Natural killer cell (primary cell): ENCODE results near the gene NPR2. TPM values are rescaled to one million over a fixed set of nuclear protein-coding genes. Genes with fewer than 3 reads are reported as not detected.

ENCODE experiments used
- ATAC-seq, 3 donors: fragments of 150-1000 bp in 2 of 3; fragments of 200-7000 bp in 1 of 3; cut with Tn5 transposase; 1 replicate in 1 of 3; 2 replicates in 2 of 3; pipeline ENCODE4 v1.10.0; 2021; ENCODE audit warnings: mild to moderate bottlenecking in 2 of 3, moderate library complexity in 2 of 3
- DNase-seq, 2 donors: peaks; one replicate each; pipeline versions ENCODE4 v3.0.0 to v3.0.0-alpha.2; 2013 to 2021; ENCODE audit warnings: mixed read lengths in 1 of 2
- H3K27ac ChIP-seq: one replicate; pipeline ENCODE4 v1.5.1; 2013; ENCODE audit warnings: mild to moderate bottlenecking, low read length
- H3K27me3 ChIP-seq: one replicate; pipeline ENCODE4 v1.6.1; 2013; ENCODE audit warnings: low read length; ENCODE audit not compliant: control insufficient read depth, insufficient read depth
- H3K36me3 ChIP-seq: one replicate; pipeline ENCODE4 v1.6.1; 2013; ENCODE audit warnings: low read length; ENCODE audit not compliant: control insufficient read depth, insufficient read depth
- H3K4me1 ChIP-seq: one replicate; pipeline ENCODE4 v1.6.1; 2013; ENCODE audit warnings: low read length; ENCODE audit not compliant: control insufficient read depth, insufficient read depth
- H3K4me3 ChIP-seq: one replicate; pipeline ENCODE4 v1.5.1; 2013; ENCODE audit warnings: low read length
- H3K9me3 ChIP-seq: one replicate; pipeline ENCODE4 v1.6.1; 2013; ENCODE audit warnings: low read length; ENCODE audit not compliant: control insufficient read depth, insufficient read depth
- H3K27ac Mint-ChIP-seq, 2 donors: one replicate each; pipeline ENCODE4 v1.8.0; 2022; ENCODE audit warnings: mild to moderate bottlenecking in 2 of 2, mixed read lengths in 2 of 2, moderate library complexity in 1 of 2
- H3K27me3 Mint-ChIP-seq, 2 donors: one replicate each; pipeline ENCODE4 v1.8.0; 2022; ENCODE audit warnings: low read depth in 2 of 2, mixed read lengths in 2 of 2
- H3K36me3 Mint-ChIP-seq: one replicate; pipeline ENCODE4 v1.8.0; 2022; ENCODE audit warnings: mixed read lengths
- H3K4me1 Mint-ChIP-seq, 2 donors: one replicate each; pipeline ENCODE4 v1.8.0; 2022; ENCODE audit warnings: mixed read lengths in 2 of 2
- H3K4me3 Mint-ChIP-seq: one replicate; pipeline ENCODE4 v1.8.0; 2022; ENCODE audit warnings: mild to moderate bottlenecking, moderate library complexity, mixed read lengths
- H3K9me3 Mint-ChIP-seq, 2 donors: one replicate each; pipeline ENCODE4 v1.8.0; 2022; ENCODE audit warnings: mixed read lengths in 2 of 2
- WGBS: methylation state at CpG from one replicate; pipeline ENCODE4 v1.1.7; 2013; ENCODE audit warnings: missing lambda C conversion rate; ENCODE audit not compliant: insufficient coverage; 5-methylcytosine and 5-hydroxymethylcytosine counted together
- intact Hi-C: fragments of 100-400 bp; cut with micrococcal nuclease; formaldehyde crosslinking; loops from one replicate; pipeline ENCODE4 v1.14.2; 2022
- total RNA-seq, 4 donors: library from RNA; stranded (reverse); fragments of 120-200 nt in 1 of 4; gene quantifications; one replicate each; pipeline versions ENCODE4 v1.2.3 to v1.2.4, GENCODE V29; 2013 to 2022
- TF ChIP-seq, protein P1 (sequence below): fragments of 200-600 bp; IDR thresholded peaks from one replicate; pipeline ENCODE4 v1.8.0; 2022; ENCODE audit warnings: antibody characterized with exemption

NPR2 gene
- total RNA-seq, 3 donors from 2014 or later (not counting 1 experiment from before 2014, with no cell fraction given): 2.1 to 2.7 (median 2.4) TPM

DNA sequence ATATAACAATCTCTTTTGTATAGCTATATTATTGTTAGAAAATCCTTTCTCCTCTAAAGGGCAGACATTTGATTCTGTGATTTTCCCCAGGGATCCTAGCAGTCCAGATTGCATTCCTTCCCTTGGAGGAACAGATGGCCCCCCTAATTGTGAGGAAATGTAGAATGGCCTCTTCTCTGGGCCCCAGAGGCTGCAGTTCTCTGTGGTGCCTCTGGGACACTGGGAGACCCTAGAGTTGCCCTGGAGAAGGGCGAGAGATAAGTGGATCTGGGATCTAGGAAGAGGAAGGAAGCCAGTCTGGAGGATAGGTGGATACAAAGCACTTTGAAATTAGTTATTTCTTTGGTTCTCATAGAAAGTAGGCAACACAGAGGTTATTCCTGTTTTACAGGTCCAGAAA is 25.3 kb downstream of the NPR2 start:
- no peaks in the 10 kb centered on the region for H3K27me3 Mint-ChIP-seq
- Histone ChIP-seq H3K4me3 (no peak overlapping the region), H3K9me3 (no peaks in the 10 kb centered on the region), H3K27me3 (no peaks in the 10 kb centered on the region), H3K27ac (no peak overlapping the region), H3K4me1 (peaks cover 27% of the 10 kb centered on the region), H3K36me3 (no peaks in the 10 kb centered on the region)
- WGBS: 95% methylated on average over 1 of the region's 1 CpG
- intact Hi-C loops: loop anchor here (10.0 kb wide), 2 partner anchors 328 to 702 kb away; partner anchors contain the start of gene ATOSB
- peaks cover 32 to 43% of the 10 kb centered on the region in 2 donors for H3K4me1 Mint-ChIP-seq
- H3K27ac Mint-ChIP-seq: peak overlapping the region in 1 of 2 donors; percentile 96
- no peak for ATAC-seq
- TF ChIP-seq, protein P1, sequence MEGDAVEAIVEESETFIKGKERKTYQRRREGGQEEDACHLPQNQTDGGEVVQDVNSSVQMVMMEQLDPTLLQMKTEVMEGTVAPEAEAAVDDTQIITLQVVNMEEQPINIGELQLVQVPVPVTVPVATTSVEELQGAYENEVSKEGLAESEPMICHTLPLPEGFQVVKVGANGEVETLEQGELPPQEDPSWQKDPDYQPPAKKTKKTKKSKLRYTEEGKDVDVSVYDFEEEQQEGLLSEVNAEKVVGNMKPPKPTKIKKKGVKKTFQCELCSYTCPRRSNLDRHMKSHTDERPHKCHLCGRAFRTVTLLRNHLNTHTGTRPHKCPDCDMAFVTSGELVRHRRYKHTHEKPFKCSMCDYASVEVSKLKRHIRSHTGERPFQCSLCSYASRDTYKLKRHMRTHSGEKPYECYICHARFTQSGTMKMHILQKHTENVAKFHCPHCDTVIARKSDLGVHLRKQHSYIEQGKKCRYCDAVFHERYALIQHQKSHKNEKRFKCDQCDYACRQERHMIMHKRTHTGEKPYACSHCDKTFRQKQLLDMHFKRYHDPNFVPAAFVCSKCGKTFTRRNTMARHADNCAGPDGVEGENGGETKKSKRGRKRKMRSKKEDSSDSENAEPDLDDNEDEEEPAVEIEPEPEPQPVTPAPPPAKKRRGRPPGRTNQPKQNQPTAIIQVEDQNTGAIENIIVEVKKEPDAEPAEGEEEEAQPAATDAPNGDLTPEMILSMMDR: no peak
- H3K9me3 Mint-ChIP-seq: no peaks in the 10 kb centered on the region
- H3K4me3 Mint-ChIP-seq: peak overlapping the region; percentile 98
- H3K36me3 Mint-ChIP-seq: no peaks in the 10 kb centered on the region
- no peak for DNase-seq

DNA sequence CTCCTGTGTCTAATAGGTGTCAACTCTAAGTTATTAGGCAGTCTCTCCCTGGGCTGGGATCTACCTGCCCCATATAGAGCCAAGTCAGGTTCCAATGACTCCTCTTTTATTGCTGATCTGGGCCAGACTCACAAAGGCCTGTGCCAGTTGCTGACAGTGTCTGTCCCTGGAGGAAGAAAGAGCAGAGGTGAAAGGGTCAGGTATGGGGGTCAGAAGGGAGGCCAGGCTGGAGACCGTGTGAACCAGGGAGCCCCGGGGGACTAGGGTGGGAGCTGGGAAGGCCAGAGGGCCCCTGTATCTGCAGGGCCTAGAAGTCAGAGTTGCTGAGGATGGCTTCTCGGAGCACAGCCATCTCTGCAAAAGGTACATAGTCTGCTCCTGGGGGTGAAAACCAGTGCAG is 26.9 kb downstream of the NPR2 start:
- no peaks in the 10 kb centered on the region for H3K9me3 Mint-ChIP-seq
- no peak overlapping the region for H3K4me3 Mint-ChIP-seq
- no peaks in the 10 kb centered on the region for H3K36me3 ChIP-seq
- H3K4me1 Mint-ChIP-seq: peaks cover 19 to 28% of the 10 kb centered on the region in 2 donors
- intact Hi-C loops: loop anchor here (10.0 kb wide), 2 partner anchors 326 to 704 kb away; partner anchors contain the start of gene ATOSB
- no peaks in the 10 kb centered on the region for H3K27me3 Mint-ChIP-seq
- ATAC-seq (no peak), DNase-seq (no peak)
- H3K27ac ChIP-seq: no peak overlapping the region
- no peaks in the 10 kb centered on the region for H3K27me3 ChIP-seq
- no peak overlapping the region for H3K4me3 ChIP-seq
- 89% methylated on average over 3 of the region's 3 CpGs for WGBS
- TF ChIP-seq, protein P1: no peak
- H3K9me3 ChIP-seq: no peaks in the 10 kb centered on the region
- H3K27ac Mint-ChIP-seq: no peak overlapping the region
- H3K36me3 Mint-ChIP-seq: no peaks in the 10 kb centered on the region
- peaks cover 13% of the 10 kb centered on the region for H3K4me1 ChIP-seq

DNA sequence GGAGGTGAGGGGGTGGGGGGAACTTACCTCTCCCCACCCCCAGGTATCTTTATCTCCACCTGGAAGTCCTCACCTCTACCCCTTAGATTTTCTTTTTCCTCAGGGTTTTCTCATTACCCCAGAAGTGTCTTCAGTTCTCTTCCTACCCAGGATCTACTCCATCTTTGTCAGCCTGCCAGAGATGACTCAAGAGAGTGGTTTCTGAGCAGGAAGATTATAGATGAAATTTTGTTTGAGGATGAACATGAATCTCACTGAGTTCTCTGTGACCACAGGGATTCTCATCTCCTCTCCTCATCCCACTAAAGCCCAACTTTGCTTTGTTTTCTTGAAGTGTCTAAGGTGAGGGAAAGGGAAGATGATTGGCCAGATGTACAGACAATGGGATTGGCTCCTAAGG is 28.7 kb downstream of the NPR2 start:
- Histone ChIP-seq H3K9me3 (no peaks in the 10 kb centered on the region), H3K27me3 (no peaks in the 10 kb centered on the region), H3K27ac (no peak overlapping the region), H3K4me1 (peaks cover 3% of the 10 kb centered on the region), H3K4me3 (no peak overlapping the region), H3K36me3 (no peaks in the 10 kb centered on the region)
- intact Hi-C loops: no loop called here
- Mint-ChIP-seq H3K9me3 (no peaks in the 10 kb centered on the region), H3K4me1 (peaks cover 8 to 14% of the 10 kb centered on the region in 2 donors), H3K27ac (no peak overlapping the region), H3K27me3 (no peaks in the 10 kb centered on the region), H3K36me3 (no peaks in the 10 kb centered on the region), H3K4me3 (no peak overlapping the region)
- TF ChIP-seq, protein P1: no peak
- no peak for DNase-seq
- ATAC-seq: no peak

DNA sequence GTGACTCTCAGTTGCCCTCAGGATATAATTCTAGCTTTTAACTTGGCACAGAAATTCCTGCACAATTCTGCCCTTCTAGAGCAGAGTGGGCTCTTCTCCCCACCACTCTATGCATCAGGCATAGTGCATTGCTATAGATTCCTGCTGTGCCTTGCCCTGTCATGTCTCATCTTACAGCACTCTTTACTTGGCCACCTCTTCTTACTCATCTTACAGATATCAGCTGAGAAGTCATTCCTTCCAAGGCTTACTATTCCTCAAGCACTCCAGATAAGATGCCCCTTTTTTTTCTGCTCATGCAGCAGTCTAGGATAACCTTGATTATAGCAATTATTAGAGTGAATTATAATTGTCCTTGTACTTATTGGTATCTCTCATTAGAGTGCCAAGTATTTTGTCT is 31.5 kb downstream of the NPR2 start:
- Mint-ChIP-seq H3K9me3 (no peaks in the 10 kb centered on the region), H3K4me3 (no peak overlapping the region), H3K36me3 (no peaks in the 10 kb centered on the region), H3K27me3 (no peaks in the 10 kb centered on the region), H3K4me1 (peaks cover 5 to 9% of the 10 kb centered on the region in 2 donors), H3K27ac (no peak overlapping the region)
- H3K27ac ChIP-seq: no peak overlapping the region
- H3K4me1 ChIP-seq: no peaks in the 10 kb centered on the region
- no peak overlapping the region for H3K4me3 ChIP-seq
- intact Hi-C loops: no loop called here
- no peaks in the 10 kb centered on the region for H3K36me3 ChIP-seq
- no peaks in the 10 kb centered on the region for H3K27me3 ChIP-seq
- ATAC-seq: no peak
- TF ChIP-seq, protein P1: no peak
- no peaks in the 10 kb centered on the region for H3K9me3 ChIP-seq
- DNase-seq: no peak
